HepG2 (cell line): ENCODE results near the gene UBR3. TPM values are rescaled to one million over a fixed set of nuclear protein-coding genes. Genes with fewer than 3 reads are reported as not detected.
A peak's percentile ranks its signal among the peaks of the same experiment; 100 is the strongest.

Source experiments
- ATAC-seq: fragments of 200-7000 bp; cut with Tn5 transposase; 3 replicates; pipeline ENCODE4 v1.9.1; 2020; ENCODE audit warnings: mild to moderate bottlenecking, moderate library complexity
- BruUV-seq: library from RNA; stranded (reverse); fragments of 400-500 nt; replicated peaks from 2 replicates; lab custom pipeline; 2021; lab: Mats Ljungman, UMichigan
- CTCF ChIA-PET: fragments of 300-600 bp; formaldehyde crosslinking; extraction: SDS; loops from one replicate; lab custom pipeline; 2021; ENCODE audit warnings: low total read pairs, inconsistent platforms, low intra/inter-chr PET ratio; lab: Yijun Ruan, JAX
- POLR2A ChIA-PET: fragments of 350-600 bp; sonication (Branson Sonifier 250); formaldehyde crosslinking; loops from one replicate; lab custom pipeline; 2020; ENCODE audit warnings: antibody characterized with exemption, inconsistent platforms; lab: Yijun Ruan, JAX
- DNase-seq: peaks from one replicate; pipeline ENCODE4 v3.0.0-alpha.2; 2015; ENCODE audit warnings: low spot score
- FAIRE-seq: peaks from 3 replicates; lab custom pipeline; 2011; peaks lifted over from hg19 to GRCh38; lab: Jason Lieb, UNC
- H2AFZ ChIP-seq: one replicate; pipeline ENCODE4 v1.6.1; 2011; ENCODE audit warnings: low read length, inconsistent platforms
- H3K27ac ChIP-seq: fragments of 300-600 bp; 3 replicates; pipeline ENCODE4 v1.8.0; 2011; ENCODE audit warnings: mixed run types, mild to moderate bottlenecking, mixed read lengths, low read length, inconsistent platforms; ENCODE audit not compliant: insufficient read depth; ENCODE audit errors: extremely low read length
- H3K27me3 ChIP-seq, 2 experiments: fragments of 200-600 bp in 1 of 2; 2 replicates in 1 of 2; 3 replicates in 1 of 2; pipeline versions ENCODE4 v1.6.0 to v1.8.0; 2011; ENCODE audit warnings: low read length in 2 of 2, mild to moderate bottlenecking in 2 of 2, moderate library complexity in 2 of 2, inconsistent platforms in 1 of 2; ENCODE audit not compliant: insufficient read depth in 2 of 2, control insufficient read depth in 1 of 2
- H3K36me3 ChIP-seq, 2 experiments: fragments of 200-600 bp in 1 of 2; replicated peaks in 1 of 2; 2 replicates in 1 of 2; 3 replicates in 1 of 2; pipeline versions ENCODE4 v1.5.1 to v1.8.0; 2011; ENCODE audit warnings: low read length in 2 of 2, inconsistent platforms in 1 of 2; ENCODE audit not compliant: insufficient read depth in 2 of 2, control insufficient read depth in 1 of 2
- H3K4me1 ChIP-seq: 2 replicates; pipeline ENCODE4 v1.5.1; 2012; ENCODE audit warnings: low read length, inconsistent platforms; ENCODE audit not compliant: insufficient read depth
- H3K4me2 ChIP-seq: 2 replicates; pipeline ENCODE4 v1.6.0; 2011; ENCODE audit warnings: low read depth, low read length, inconsistent platforms
- H3K4me3 ChIP-seq, 3 experiments: fragments of 200-600 bp in 1 of 3; sonication (generic), shearing (Covaris generic) in 1 of 3; replicated peaks in 1 of 3; 2 replicates each; pipeline ENCODE4 v1.5.1; 2011 to 2016; ENCODE audit warnings: low read length in 3 of 3, inconsistent platforms in 2 of 3, low read depth in 2 of 3, mild to moderate bottlenecking in 2 of 3, control low read depth in 1 of 3, mixed read lengths in 1 of 3; ENCODE audit not compliant: insufficient read depth in 1 of 3
- H3K79me2 ChIP-seq: one replicate; pipeline ENCODE4 v1.6.1; 2011; ENCODE audit warnings: low read length, inconsistent platforms; ENCODE audit not compliant: insufficient read depth
- H3K9ac ChIP-seq: 2 replicates; pipeline ENCODE4 v1.6.0; 2011; ENCODE audit warnings: mild to moderate bottlenecking, low read depth, low read length, inconsistent platforms; ENCODE audit not compliant: insufficient read depth
- H3K9me3 ChIP-seq: 2 replicates; pipeline ENCODE4 v1.5.1; 2012; ENCODE audit warnings: mild to moderate bottlenecking, low read length
- H4K20me1 ChIP-seq: 2 replicates; pipeline ENCODE4 v1.6.0; 2011; ENCODE audit warnings: inconsistent platforms, mild to moderate bottlenecking, low read length, moderate library complexity; ENCODE audit not compliant: insufficient read depth
- FOXK2 ChIP-seq: fragments of 450-650 bp; IDR thresholded peaks from 2 replicates; pipeline ENCODE4 v1.6.1; 2016
- MAFK ChIP-seq, 2 experiments: IDR thresholded peaks in 1 of 2; conservative IDR thresholded peaks in 1 of 2; 2 replicates each; pipeline ENCODE4 v1.6.1; 2011; ENCODE audit warnings: improper control_type of control experiment in 2 of 2, low read length in 2 of 2
- MYC ChIP-seq: sonication (generic); formaldehyde crosslinking; IDR thresholded peaks from 2 replicates; pipeline ENCODE4 v1.9.0; 2021; ENCODE audit warnings: missing genetic modification reagents, borderline replicate concordance
- NFE2 ChIP-seq: sonication (generic); formaldehyde crosslinking; IDR thresholded peaks from 2 replicates; pipeline ENCODE4 v1.4.0; 2020; ENCODE audit warnings: missing genetic modification reagents
- RNF2 ChIP-seq: fragments of 450-650 bp; conservative IDR thresholded peaks from 2 replicates; pipeline ENCODE4 v1.6.1; 2016; ENCODE audit warnings: low read depth
- SP140L ChIP-seq: sonication (generic); formaldehyde crosslinking; IDR thresholded peaks from 2 replicates; pipeline ENCODE4 v1.4.0; 2020; ENCODE audit warnings: missing genetic modification reagents, borderline replicate concordance
- ZBTB43 ChIP-seq: sonication (generic); formaldehyde crosslinking; conservative IDR thresholded peaks from 2 replicates; pipeline ENCODE4 v1.4.0; 2020; ENCODE audit warnings: missing genetic modification reagents
- ZNF30 ChIP-seq: sonication (generic); formaldehyde crosslinking; IDR thresholded peaks from 2 replicates; pipeline ENCODE4 v1.5.0; 2020; ENCODE audit warnings: mild to moderate bottlenecking, missing genetic modification reagents
- WGBS: methylation state at CpG from one replicate; pipeline ENCODE4 v1.1.6; 2017; ENCODE audit warnings: low lambda C conversion rate; 5-methylcytosine and 5-hydroxymethylcytosine counted together
- in situ Hi-C: cut with HindIII; loops from 2 replicates; pipeline ENCODE4 v1.10.0; 2017; ENCODE audit warnings: low pct_unique_long_range_greater_than_20kb; ENCODE audit not compliant: extremely low pct_ligation_motif_present
- intact Hi-C: fragments of 100-400 bp; cut with micrococcal nuclease; formaldehyde crosslinking; loops from one replicate; pipeline ENCODE4 v1.10.0; 2022; ENCODE audit not compliant: unreplicated experiment
- polyA plus RNA-seq, 8 experiments: library from polyadenylated mRNA; depleted of rRNA in 3 of 8; stranded (reverse) in 7 of 8; unstranded in 1 of 8; fragments of >200 nt; fragmentation: Illumina TruSeq in 4 of 8; extraction: Trizol in 4 of 8; gene quantifications; 2 replicates each; pipeline versions ENCODE4 v1.2.1 to v1.2.3, GENCODE V29; 2011 to 2016; ENCODE audit warnings: low read depth in 4 of 8, missing spikeins in 1 of 8, mixed read lengths in 1 of 8; ENCODE audit not compliant: insufficient read depth in 1 of 8
- total RNA-seq, 5 experiments: library from RNA; depleted of rRNA; stranded (reverse); fragments of >200 nt; fragmentation: Illumina TruSeq; extraction: Trizol; gene quantifications; 2 replicates each; pipeline ENCODE4 v1.2.3, GENCODE V29; 2016; ENCODE audit warnings: low read depth in 1 of 5

UBR3 gene
- total and polyA plus RNA-seq, 2 of the 13 experiments (the other 11 are each of a cell fraction or from before 2014, with no cell fraction given): 15.1 to 28.0 TPM

- Histone ChIP-seq H3K27ac (no peak overlapping the region), H3K4me3 (no peak overlapping the region), H3K4me1 (no peaks in the 10 kb centered on the region), H3K79me2 (no peaks in the 10 kb centered on the region), H2AFZ (no peak overlapping the region), H3K27me3 (no peaks in the 10 kb centered on the region), H3K4me2 (no peak overlapping the region), H4K20me1 (no peaks in the 10 kb centered on the region; the same call in 1 of the 2 replicates), H3K9me3 (no peaks in the 10 kb centered on the region), H3K9ac (no peak overlapping the region), H3K36me3 (peaks cover 6 to 33% of the 10 kb centered on the region in 2 experiments; a peak in 4 of 5 replicates)
- ChIA-PET CTCF (no interaction called here), POLR2A (no interaction called here)
- BruUV-seq: no TSS peak
- in situ Hi-C loops: no loop called here
- intact Hi-C loops: no loop called here
- no peak for FAIRE-seq
- DNase-seq: no peak
- no peak for TF ChIP-seq ZNF30 (CRISPR knock-in tag)
- TF ChIP-seq MYC (CRISPR knock-in tag): no peak
- TF ChIP-seq RNF2: no peak
- TF ChIP-seq ZBTB43 (CRISPR knock-in tag): no peak
- TF ChIP-seq FOXK2: no peak
- WGBS: 94% methylated on average over 1 of the region's 1 CpG
- ATAC-seq: no peak
Observed at GRCh38 chr2:169892951-169893350, 65.7 kb downstream of the UBR3 start.

GRCh38 chr2:169895294-169895985 is 68.2 kb downstream of the UBR3 start:
- ChIA-PET CTCF (no interaction called here), POLR2A (no interaction called here)
- peaks cover 4 to 35% of the 10 kb centered on the region in 2 experiments; a peak in 4 of 5 replicates for H3K36me3 ChIP-seq
- H3K4me1 ChIP-seq: no peaks in the 10 kb centered on the region
- no peaks in the 10 kb centered on the region for H3K27me3 ChIP-seq
- 99% methylated on average over 3 of the region's 3 CpGs for WGBS
- H3K9me3 ChIP-seq: no peaks in the 10 kb centered on the region
- no peaks in the 10 kb centered on the region for H3K79me2 ChIP-seq
- BruUV-seq: TSS peak; percentile 18
- no peak overlapping the region for H3K27ac ChIP-seq
- H3K4me2 ChIP-seq: no peak overlapping the region
- TF ChIP-seq MAFK (conservative IDR thresholded peaks at IDR 0.05 in 1 of 2, IDR thresholded peaks at IDR 0.05 in 1 of 2; ENCODE audit: low read length in 2 of 2): peak; percentile 34 to 58; a peak in 3 of 4 replicates
- no peak for TF ChIP-seq SP140L (CRISPR knock-in tag)
- TF ChIP-seq NFE2: peak; percentile 78; the same call in 1 of the 2 replicates
- TF ChIP-seq, all 625 proteins: peak for 2
- ATAC-seq: no peak
- no peak overlapping the region for H3K9ac ChIP-seq
- no peaks in the 10 kb centered on the region; the same call in 1 of the 2 replicates for H4K20me1 ChIP-seq
- intact Hi-C loops: no loop called here
- H3K4me3 ChIP-seq: no peak overlapping the region
- no peak for DNase-seq
- FAIRE-seq: no peak
- no peak overlapping the region for H2AFZ ChIP-seq
- in situ Hi-C loops: no loop called here
